Aorta (tissue), 5 donors: ENCODE results near the gene CEBPB. TPM values are rescaled to one million over a fixed set of nuclear protein-coding genes. Genes with fewer than 3 reads are reported as not detected.

ENCODE experiments used
- ATAC-seq: fragments of 200-7000 bp; cut with Tn5 transposase; one replicate; pipeline ENCODE4 v1.9.1; 2022; ENCODE audit warnings: moderate library complexity; ENCODE audit not compliant: low FRiP score
- DNase-seq, 2 donors: peaks; one replicate each; pipeline ENCODE4 v3.0.0-alpha.2; 2020
- H3K27ac ChIP-seq, 2 donors: one replicate each; pipeline ENCODE4 v1.5.1; 2013; ENCODE audit warnings: low read length in 2 of 2, mild to moderate bottlenecking in 2 of 2, moderate library complexity in 2 of 2, control low read depth in 1 of 2, inconsistent platforms in 1 of 2, low read depth in 1 of 2
- H3K27me3 ChIP-seq, 2 donors: one replicate each; pipeline ENCODE4 v1.6.1; 2013; ENCODE audit warnings: control low read depth in 1 of 2, low read length in 1 of 2, mild to moderate bottlenecking in 1 of 2, moderate library complexity in 1 of 2; ENCODE audit not compliant: insufficient read depth in 2 of 2, control insufficient read depth in 1 of 2
- H3K36me3 ChIP-seq, 2 donors: one replicate each; pipeline ENCODE4 v1.6.1; 2013; ENCODE audit warnings: control low read depth in 1 of 2, low read length in 1 of 2, mild to moderate bottlenecking in 1 of 2; ENCODE audit not compliant: insufficient read depth in 2 of 2, control insufficient read depth in 1 of 2
- H3K4me1 ChIP-seq, 2 donors: one replicate each; pipeline ENCODE4 v1.6.1; 2013; ENCODE audit warnings: low read length in 2 of 2, control low read depth in 1 of 2, mild to moderate bottlenecking in 1 of 2, moderate library complexity in 1 of 2; ENCODE audit not compliant: insufficient read depth in 2 of 2, control insufficient read depth in 1 of 2
- H3K4me3 ChIP-seq, 2 donors: one replicate each; pipeline ENCODE4 v1.5.1; 2013; ENCODE audit warnings: low read length in 2 of 2, control low read depth in 1 of 2, mild to moderate bottlenecking in 1 of 2
- H3K9me3 ChIP-seq: one replicate; pipeline ENCODE4 v1.6.1; 2013; ENCODE audit warnings: mild to moderate bottlenecking, low read length; ENCODE audit not compliant: control insufficient read depth
- WGBS, 2 donors: extraction: QIAGEN DNeasy Blood & Tissue Kit; methylation state at CpG; one replicate each; pipeline ENCODE4 v1.1.7; 2013; 5-methylcytosine and 5-hydroxymethylcytosine counted together
- intact Hi-C, 2 donors: fragments of 100-400 bp; cut with DNase I; formaldehyde crosslinking; loops; one replicate each; pipeline versions ENCODE4 v1.14.2 to v1.15.0; 2022
- long read RNA-seq, 2 donors: library from polyadenylated mRNA; unstranded; transcript quantifications; one replicate each; pipeline ENCODE4 v2.0.0, GENCODE V29; 2020 to 2021
- polyA plus RNA-seq, 2 donors: library from polyadenylated mRNA; stranded (reverse); fragments of 200-250 nt; gene quantifications; one replicate each; pipeline ENCODE4 v1.2.3, GENCODE V29; 2013
- total RNA-seq, 2 donors: library from RNA; stranded (reverse); fragmentation: NEBNext Ultra II Directional; extraction: Animal tissue kit (Norgen Biotek cat#: 25700); gene quantifications; one replicate each; pipeline ENCODE4 v1.2.1, GENCODE V29; 2021
- donor health status: healthy with polysubstance abuse.
- donor health status: Bipolar disorder and iron deficiency.
- donor health status: DM: no; HTN: no; CAD: no.
- donor health status: DM: no; HTN: no; CAD: no.
- donor health status: DM: yes; HTN: yes; CAD: no.

CEBPB gene
- total RNA-seq, result 100 to 1,000 TPM in 1 of 2 donors, 10 to 100 TPM in 1; 57.8 to 141 TPM
- 10 to 100 TPM; 15.8 to 43.6 TPM for polyA plus RNA-seq
- long read RNA-seq, donor 1, partial matches to known transcripts, result 0 of 3 reads
- long read RNA-seq, donor 1, other reads (novel, unspliced or antisense), result 0 of 3 reads
- long read RNA-seq, donor 2, transcript CEBPB-201 (1 exons, 1,956 nt), result major isoform, 72 of 74 reads
- long read RNA-seq, donor 2, partial matches to known transcripts, result 0 of 74 reads
- long read RNA-seq, donor 2, other reads (novel, unspliced or antisense), result 2 of 74 reads

- WGBS, 2 donors, result 1% methylated on average over 53 to 89 of the region's 89 CpGs
- ATAC-seq, result peak; percentile 86
- peak within 1 kb of the TSS; percentile 87 to 88 for H3K4me3 ChIP-seq
- no peaks in the 10 kb centered on the region for H3K36me3 ChIP-seq
- intact Hi-C loops, result loop anchor here (5.0 to 10.0 kb wide), 6 partner anchors 84 to 207 kb away; no protein-coding TSS in a partner anchor
- peak; percentile 94 to 97 for DNase-seq
- no peaks in the 10 kb centered on the region for H3K4me1 ChIP-seq
- no peaks in the 10 kb centered on the region for H3K9me3 ChIP-seq
- peak within 1 kb of the TSS; percentile 91 to 97 for H3K27ac ChIP-seq
- no peaks in the 10 kb centered on the region for H3K27me3 ChIP-seq
Measured at GRCh38 chr20:50190251-50191064, at the start of gene CEBPB. Gene CEBPB, plus strand, starts transcription at chr20:50190830. Its CDS starts 204 bp downstream, at chr20:50191034.

- no peak for ATAC-seq
- Histone ChIP-seq H3K36me3 (no peaks in the 10 kb centered on the region), H3K4me3 (no peak overlapping the region), H3K4me1 (no peaks in the 10 kb centered on the region), H3K9me3 (no peaks in the 10 kb centered on the region), H3K27ac (no peak overlapping the region), H3K27me3 (no peaks in the 10 kb centered on the region)
- intact Hi-C loops, result no loop called here
- 87 to 89% methylated on average over 6 of the region's 6 CpGs for WGBS, 2 donors
- DNase-seq, result no peak
Measured at GRCh38 chr20:50141018-50141675, 49.5 kb upstream of the CEBPB start.

DNA sequence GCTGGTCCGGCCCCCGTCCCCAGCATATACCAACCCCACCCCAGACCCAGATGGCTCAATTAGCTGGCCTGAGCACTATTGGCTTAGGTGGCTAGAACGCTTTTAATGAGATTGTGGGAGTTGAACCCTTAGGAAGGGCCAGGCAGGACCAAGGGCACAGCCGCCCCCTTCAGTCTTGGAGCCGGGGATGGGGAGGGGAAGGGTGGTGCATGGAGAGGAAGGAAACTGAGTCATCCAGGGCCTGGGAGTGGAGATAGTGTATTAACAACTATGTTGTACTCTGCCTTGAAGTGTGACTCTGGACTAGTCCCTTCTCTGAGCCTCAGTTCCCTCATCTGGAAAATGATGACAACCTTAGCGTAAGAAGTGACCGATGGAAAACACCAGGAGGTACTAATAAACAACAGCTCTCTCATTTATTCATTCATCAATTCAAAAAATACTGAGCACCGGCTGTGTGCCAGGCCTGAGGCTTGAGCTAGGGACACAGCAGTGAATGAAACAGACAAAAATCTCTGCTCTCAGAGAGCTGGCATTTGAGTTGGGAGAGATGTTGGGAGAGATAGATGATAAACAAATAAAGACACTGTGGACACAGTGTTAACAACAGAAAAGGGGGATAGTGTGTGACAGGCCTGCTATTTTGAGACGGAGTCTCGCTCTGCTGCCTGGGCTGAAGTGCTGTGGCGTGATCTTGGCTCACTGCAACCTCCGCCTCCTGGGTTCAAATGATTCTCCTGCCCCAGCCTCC is 48.6 kb upstream of the CEBPB start:
- Histone ChIP-seq H3K9me3 (no peaks in the 10 kb centered on the region), H3K27me3 (no peaks in the 10 kb centered on the region), H3K27ac (no peak overlapping the region), H3K4me1 (no peaks in the 10 kb centered on the region), H3K4me3 (no peak overlapping the region), H3K36me3 (no peaks in the 10 kb centered on the region)
- WGBS, 2 donors, result 89 to 92% methylated on average over 12 of the region's 12 CpGs
- DNase-seq (no peak), ATAC-seq (no peak)
- intact Hi-C loops, result no loop called here

- H3K9me3 ChIP-seq, result no peaks in the 10 kb centered on the region
- ATAC-seq (no peak), DNase-seq (peak in 1 of 2 donors; percentile 39)
- no peaks in the 10 kb centered on the region for H3K27me3 ChIP-seq
- intact Hi-C loops, result no loop called here
- H3K27ac ChIP-seq, result no peak overlapping the region
- H3K36me3 ChIP-seq, result no peaks in the 10 kb centered on the region
- no peak overlapping the region for H3K4me3 ChIP-seq
- no peaks in the 10 kb centered on the region for H3K4me1 ChIP-seq
- WGBS, 2 donors, result 70 to 79% methylated on average over 6 of the region's 6 CpGs
Measured at GRCh38 chr20:50142812-50143211, 47.8 kb upstream of the CEBPB start.

DNA sequence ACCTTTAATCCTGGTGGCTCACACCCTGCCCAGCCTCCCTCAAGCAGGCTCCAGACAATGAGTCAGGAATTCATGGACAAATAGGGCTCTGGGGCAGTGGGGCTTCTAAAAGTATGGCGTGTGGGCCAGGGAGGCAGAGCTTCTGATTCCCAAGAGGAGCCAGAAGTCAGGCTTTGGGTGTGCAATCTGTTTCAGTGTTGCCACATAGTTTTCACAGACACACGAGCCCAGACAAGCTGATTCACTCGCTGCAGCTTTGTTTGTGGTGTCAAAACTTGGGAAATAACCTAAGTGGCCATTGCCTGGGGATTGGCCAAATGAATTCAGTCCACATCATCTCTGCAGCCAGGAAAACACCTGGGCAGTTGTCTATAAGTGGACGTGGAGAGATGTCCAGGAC is 46.3 kb upstream of the CEBPB start:
- Histone ChIP-seq H3K4me3 (no peak overlapping the region), H3K9me3 (no peaks in the 10 kb centered on the region), H3K36me3 (no peaks in the 10 kb centered on the region), H3K4me1 (no peaks in the 10 kb centered on the region), H3K27ac (no peak overlapping the region), H3K27me3 (no peaks in the 10 kb centered on the region)
- DNase-seq, result peak; percentile 81 to 83
- 25 to 32% methylated on average over 4 of the region's 4 CpGs for WGBS, 2 donors
- ATAC-seq, result peak; percentile 79
- intact Hi-C loops, result no loop called here

- no peak for DNase-seq
Measured at GRCh38 chr20:50145566-50145965, 45.1 kb upstream of the CEBPB start.

DNA sequence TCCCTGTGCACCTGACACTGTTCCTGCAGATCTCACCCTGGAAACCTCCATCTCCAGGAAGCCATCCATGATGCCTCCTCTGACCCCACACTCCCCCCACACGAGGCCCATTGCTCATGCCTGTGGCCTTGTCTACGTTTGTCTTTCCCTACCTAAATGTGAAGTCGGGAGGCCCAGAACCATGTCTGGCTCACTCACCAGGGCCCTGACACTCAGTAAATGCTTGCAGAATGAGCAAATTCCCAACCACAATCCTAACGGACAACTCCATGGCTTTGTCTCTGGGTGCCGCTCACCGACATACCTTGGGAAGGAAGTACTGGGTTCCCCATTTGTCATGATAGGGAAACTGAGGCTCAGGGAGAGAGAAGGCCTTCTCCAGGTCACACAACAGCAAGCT is 44.4 kb upstream of the CEBPB start:
- Histone ChIP-seq H3K27ac (no peak overlapping the region), H3K9me3 (no peaks in the 10 kb centered on the region), H3K27me3 (no peaks in the 10 kb centered on the region), H3K36me3 (no peaks in the 10 kb centered on the region), H3K4me3 (no peak overlapping the region), H3K4me1 (no peaks in the 10 kb centered on the region)
- no peak for DNase-seq
- WGBS, 2 donors, result 82 to 84% methylated on average over 6 of the region's 6 CpGs
- ATAC-seq, result no peak
- intact Hi-C loops, result no loop called here

More at GRCh38 chr20:50145566-50145965, 45.1 kb upstream of the CEBPB start:
- no peaks in the 10 kb centered on the region for H3K4me1 ChIP-seq
- H3K9me3 ChIP-seq, result no peaks in the 10 kb centered on the region
- no peak overlapping the region for H3K27ac ChIP-seq
- intact Hi-C loops, result no loop called here
- no peaks in the 10 kb centered on the region for H3K27me3 ChIP-seq
- no peak for ATAC-seq
- no peak overlapping the region for H3K4me3 ChIP-seq
- H3K36me3 ChIP-seq, result no peaks in the 10 kb centered on the region
- 93 to 95% methylated on average over 6 of the region's 6 CpGs for WGBS, 2 donors
